NCI-H524 treated with DMSO at 0.1 percent for 48 hours (cell line): ENCODE measurements around the gene ATM.
"Not testable (repeated sequence)": the region's sequence is repeated elsewhere in the genome, so short reads cannot be mapped to it uniquely, and the experiment has no call there.

ENCODE experiments used
- DNase-seq: peaks from one replicate; lab custom pipeline; 2025; lab: John Stamatoyannopoulos, UW

Gene ATM

DNA sequence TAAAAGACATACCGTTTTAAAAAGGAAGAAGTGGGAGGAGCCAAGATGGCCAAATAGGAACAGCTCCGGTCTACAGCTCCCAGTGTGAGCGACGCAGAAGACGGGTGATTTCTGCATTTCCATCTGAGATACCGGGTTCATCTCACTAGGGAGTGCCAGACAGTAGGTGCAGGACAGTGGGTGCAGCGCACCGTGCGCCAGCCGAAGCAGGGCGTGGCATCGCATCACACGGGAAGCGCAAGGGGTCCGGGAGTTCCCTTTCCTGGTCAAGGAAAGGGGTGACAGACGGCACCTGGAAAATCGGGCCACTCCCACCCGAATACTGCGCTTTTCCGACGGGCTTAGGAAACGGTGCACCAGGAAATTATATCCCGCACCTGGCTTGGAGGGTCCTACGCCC lies 150.6 kb downstream of the ATM start:
- DNase-seq: not testable (repeated sequence)

DNA sequence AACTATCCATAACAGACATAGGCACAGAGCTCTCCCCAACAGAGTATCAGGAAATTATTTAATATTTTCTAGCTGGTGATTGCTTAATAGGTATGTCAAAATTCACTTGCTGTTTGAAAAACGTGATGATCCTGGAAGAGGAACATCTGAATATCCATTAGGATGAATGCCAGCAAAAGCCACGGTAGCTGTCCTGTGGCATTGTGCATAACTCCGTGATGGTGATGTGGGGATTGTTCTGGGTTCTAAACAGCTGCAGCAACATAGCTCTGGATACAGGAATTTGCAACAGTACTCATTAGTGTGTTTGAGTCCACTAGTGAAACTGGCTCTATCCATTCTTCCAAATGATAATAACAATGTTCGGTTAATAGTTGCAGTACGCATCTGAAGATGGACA lies 165.7 kb downstream of the ATM start:
- DNase-seq: no peak

DNA sequence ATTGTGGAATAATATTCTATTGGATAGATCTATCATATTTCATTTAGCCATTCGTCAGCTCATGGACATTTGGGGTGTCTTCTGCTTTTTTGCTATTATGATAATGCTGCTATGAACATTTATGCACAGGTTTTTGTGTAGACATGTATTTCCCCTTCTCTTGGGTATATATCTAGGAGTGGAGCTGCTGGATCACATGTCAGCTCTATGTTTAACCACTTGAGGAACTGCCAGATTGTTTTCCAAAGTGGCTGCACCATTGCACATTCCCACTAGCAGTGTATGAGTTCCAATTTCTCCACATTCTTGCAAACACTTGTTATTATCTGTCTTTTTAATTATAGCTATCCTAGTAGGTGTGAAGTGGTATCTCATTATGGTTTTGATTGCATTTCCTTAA lies 169.5 kb downstream of the ATM start:
- DNase-seq: no peak

DNA sequence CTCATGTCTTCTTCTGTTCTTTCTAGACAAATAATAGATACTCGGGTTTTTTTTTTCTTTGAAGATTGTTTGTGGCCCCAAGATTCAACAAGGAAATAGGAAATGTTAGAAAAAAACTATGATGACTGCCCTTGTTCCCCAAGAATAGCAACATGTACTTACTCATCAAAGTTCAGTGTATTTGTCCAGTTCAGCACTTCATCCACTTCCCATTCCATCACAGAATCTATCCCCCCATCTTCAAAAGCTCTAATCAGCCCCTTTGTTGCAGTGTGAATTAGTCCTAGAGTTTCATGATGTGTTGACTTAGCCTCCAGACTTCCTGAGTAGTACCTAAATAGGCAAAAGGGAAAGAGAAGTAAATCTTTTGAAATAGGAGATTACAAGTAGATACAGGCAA lies 170.2 kb downstream of the ATM start:
- no peak for DNase-seq

DNA sequence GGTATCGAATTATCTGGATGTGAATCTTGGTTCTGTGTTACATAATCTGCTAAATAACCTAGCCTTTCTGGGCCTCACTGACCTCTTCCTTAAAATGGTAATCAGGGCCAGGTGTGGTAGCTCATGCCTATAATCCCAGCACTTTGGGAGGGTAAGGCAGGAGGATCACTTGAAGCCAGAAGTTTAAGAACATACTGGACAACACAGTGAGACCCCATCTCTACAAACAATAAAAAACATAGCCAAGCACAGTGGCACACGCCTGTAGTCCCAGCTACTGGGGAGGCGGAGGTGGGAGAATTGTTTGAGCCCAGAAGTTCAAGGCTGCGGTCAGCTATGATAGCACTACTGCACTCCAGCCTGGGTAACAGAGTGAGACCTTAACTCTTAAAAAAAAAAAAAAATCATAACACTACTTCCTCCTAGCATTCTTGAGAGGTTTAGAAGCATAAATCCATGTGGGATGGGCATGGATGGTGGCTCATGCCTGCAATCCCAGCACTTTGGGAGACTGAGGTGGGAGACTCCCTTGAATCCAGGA lies 171.9 kb downstream of the ATM start:
- DNase-seq: no peak

DNA sequence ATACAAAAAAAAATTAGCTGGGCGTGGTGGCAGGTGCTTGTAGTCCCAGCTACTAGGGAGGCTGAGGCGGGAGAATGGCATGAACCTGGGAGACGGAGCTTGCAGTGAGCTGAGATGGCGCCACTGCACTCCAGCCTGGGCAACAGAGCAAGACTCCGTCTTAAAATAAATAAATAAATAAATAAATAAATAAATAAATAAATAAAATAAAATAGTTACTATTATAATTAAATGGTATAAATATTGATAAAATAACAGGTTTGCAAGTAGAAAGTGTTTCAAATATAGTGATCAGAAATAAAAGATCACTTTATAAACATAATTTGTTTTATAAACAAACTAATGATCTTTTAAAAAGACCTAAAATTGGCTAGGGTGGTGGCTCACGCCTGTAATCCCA lies 173.8 kb downstream of the ATM start:
- not testable (repeated sequence) for DNase-seq

DNA sequence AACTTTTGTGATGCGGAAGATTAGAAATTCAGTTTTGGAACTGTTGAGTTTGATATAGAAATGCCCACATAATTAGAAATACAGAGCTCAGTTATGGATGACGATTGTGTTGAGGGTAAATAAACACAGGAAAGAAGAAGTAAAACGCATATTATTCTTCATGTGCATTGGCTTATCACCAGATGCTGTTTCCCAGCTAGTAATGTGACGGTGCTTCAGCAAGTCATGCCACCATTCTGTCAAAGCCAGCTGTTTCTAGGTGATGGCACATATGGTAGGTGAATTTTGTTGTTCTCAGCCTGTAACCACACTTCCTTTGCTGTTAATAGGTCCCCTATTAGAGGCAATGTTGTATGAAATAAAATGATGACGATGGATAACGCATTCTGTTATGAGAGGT lies 175.6 kb downstream of the ATM start:
- DNase-seq: no peak

DNA sequence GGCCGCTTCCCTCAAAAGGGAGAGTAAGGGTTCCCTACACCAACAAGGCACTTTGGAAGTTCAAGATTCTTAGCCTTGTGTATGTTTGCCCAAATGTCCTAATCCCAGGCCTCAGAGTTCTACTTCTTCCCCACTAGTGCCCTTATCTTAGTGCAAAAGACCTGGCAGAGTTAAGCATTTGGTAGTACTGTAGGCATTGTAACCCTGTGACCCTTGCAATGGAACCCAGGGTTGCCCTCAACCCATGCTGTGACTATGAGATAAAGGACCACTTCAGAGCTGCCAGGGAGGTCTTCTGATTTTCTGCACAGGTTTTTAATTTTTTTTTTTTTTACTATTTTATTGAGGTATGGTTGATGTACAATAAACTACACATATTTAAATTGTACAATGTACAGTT lies 179.4 kb downstream of the ATM start:
- no peak for DNase-seq

DNA sequence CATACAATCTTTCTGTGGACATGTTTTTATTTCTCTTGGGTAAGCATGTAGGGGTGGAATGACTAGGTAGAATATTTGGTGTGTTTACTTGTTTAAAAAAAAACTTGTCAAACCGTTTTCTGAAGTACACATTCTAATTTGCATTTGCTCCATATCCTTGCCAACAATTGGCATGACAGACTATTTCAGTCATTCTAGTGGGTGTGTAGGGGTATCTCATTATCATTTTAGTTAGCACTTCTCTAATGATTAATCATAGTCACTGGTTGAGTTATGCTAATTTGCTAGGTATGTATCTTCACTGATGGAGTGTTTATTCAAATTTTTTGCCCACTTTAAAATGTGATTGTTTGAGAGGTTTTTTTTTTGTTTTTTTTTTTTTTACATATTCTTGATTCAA lies 180.2 kb downstream of the ATM start:
- no peak for DNase-seq

DNA sequence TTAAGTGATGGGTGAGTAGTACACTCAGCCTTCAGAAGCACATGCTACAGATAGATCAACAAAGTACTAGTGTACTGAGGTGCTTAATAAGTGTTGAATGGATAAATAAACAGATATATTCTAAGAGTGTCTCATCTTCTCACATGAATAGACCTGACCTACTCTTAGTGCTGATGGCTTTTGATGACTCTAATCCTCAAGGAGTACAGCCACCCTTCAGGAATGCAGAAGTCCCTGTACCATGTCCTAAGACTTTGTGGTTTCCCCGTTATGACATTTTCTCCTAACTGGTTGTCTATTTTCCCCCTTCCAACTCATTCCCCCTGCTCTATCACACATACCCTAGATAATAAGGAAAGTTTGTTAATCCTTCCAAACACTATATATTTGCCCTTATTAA lies 182.8 kb downstream of the ATM start:
- no peak for DNase-seq

DNA sequence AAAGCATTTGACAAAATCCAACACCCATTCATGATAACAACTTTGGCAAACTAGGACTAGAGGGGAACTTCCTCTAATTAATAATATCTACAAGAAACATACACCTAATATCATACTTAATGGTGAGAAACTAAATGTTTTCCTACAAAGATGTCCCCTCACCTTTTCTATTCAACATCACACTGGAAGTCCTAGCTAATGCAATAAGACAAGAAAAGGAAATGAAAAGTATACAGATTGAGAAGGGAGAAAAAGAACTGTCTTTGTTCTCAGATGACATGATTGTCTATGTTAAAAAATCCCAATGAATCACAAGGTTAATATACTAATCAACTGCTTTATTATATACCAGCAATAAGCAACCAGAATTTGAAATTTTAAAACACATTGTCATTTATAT lies 192.1 kb downstream of the ATM start:
- no peak for DNase-seq

DNA sequence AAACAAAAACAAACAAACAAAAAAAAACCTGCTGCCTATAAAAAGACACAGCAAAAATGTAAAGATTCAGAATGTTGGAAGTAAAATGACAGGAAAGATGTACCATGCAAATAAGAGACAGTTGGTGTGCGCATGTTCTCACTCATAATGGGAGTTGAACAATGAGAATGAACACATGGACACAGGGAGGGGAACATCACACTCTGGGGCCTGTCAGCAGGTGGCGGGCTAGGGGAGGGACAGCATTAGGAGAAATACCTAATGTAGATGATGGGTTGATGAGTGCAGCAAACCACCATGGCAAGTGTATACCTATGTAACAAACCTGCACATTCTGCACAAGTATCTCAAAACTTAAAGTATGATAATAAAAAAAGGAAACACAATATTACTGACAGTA lies 194.7 kb downstream of the ATM start:
- peak; percentile 10 for DNase-seq
